Lower leg skin (tissue), 4 donors: ENCODE data around the gene LCN9. TPM values are rescaled to one million over a fixed set of nuclear protein-coding genes. Genes with fewer than 3 reads are reported as not detected.

Experiments used
- DNase-seq, 2 donors: peaks; one replicate each; pipeline ENCODE4 v3.0.0-alpha.2; 2019; ENCODE audit warnings: low spot score in 2 of 2
- H3K4me3 ChIP-seq: fragments of 200-600 bp; sonication (generic); 2 replicates; pipeline ENCODE4 v1.5.1; 2017; ENCODE audit warnings: mild to moderate bottlenecking, low read depth; ENCODE audit not compliant: poor library complexity, severe bottlenecking
- POLR2A ChIP-seq, 2 donors: fragments of 450-650 bp; IDR thresholded peaks; one replicate each; pipeline ENCODE4 v1.6.1; 2016 to 2017; ENCODE audit warnings: antibody characterized with exemption in 2 of 2, mild to moderate bottlenecking in 1 of 2, moderate library complexity in 1 of 2
- WGBS, 2 donors: methylation state at CpG; one replicate each; pipeline ENCODE4 v1.1.5; 2018; 5-methylcytosine and 5-hydroxymethylcytosine counted together
- intact Hi-C: fragments of 100-400 bp; cut with DNase I; formaldehyde crosslinking; loops from one replicate; pipeline ENCODE4 v1.15.0; 2023; ENCODE audit warnings: low total_unique reads
- total RNA-seq, 4 donors: library from RNA; depleted of rRNA; stranded (reverse); fragments of >200 nt; gene quantifications; one replicate each; pipeline ENCODE4 v1.1.0, GENCODE V29; 2016
- TF ChIP-seq, protein P1 (sequence below), 3 donors: fragments of 450-650 bp; IDR thresholded peaks; one replicate each; pipeline ENCODE4 v1.5.1; 2016; ENCODE audit warnings: antibody characterized with exemption in 3 of 3, mild to moderate bottlenecking in 3 of 3, moderate library complexity in 2 of 3

Gene LCN9
- total RNA-seq, 4 donors from 2014 or later, result not detected

DNA sequence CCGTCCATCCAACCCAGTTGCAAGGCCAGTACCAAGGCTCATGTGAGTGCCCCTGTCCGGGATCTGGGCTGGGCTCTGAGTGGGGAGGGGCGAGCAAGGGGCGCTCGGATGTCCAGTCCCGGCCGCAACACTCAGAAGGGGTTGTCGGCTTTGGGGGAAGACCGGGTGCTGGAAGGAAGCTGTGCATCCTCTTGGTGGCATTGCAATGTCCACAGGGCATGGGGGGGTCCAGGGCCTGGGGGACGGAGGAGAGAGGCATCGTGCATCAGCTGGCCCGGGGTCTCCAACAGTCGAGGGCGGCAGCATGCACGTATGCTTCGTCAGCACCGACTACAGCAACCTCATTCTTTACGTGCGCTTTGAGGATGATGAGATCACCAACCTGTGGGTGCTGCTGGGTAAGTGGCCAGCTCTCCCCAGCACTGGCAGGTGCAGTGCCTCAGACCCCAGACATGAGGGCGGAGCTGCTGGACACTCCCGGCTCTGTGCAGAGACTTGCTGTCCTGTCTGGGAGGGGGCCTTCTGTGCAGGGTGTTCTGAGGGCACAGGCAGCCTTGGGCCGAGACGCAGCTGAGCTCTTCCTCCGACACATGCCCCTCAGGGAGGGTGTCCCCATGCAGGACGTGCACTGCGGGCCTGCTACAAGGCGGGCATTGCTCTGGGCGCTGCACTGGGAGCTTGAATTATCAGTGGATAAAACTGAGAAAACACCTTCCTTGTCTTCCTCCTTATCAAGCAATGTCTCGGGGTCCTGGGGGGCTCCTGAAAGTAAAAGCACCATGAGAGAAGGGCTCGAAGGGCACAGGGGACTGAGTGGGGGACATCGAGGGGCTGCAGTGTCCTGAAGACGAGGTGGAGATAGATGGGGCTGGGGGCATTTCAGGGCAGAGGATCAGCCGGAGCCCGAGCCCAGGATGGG lies 46.2 kb upstream of the LCN9 start:
- DNase-seq, result peak in 1 of 2 donors; percentile 79
- intact Hi-C loops, result no loop called here
- no peak for TF ChIP-seq POLR2A (IDR thresholded peaks at IDR 0.05)
- TF ChIP-seq, protein P1, sequence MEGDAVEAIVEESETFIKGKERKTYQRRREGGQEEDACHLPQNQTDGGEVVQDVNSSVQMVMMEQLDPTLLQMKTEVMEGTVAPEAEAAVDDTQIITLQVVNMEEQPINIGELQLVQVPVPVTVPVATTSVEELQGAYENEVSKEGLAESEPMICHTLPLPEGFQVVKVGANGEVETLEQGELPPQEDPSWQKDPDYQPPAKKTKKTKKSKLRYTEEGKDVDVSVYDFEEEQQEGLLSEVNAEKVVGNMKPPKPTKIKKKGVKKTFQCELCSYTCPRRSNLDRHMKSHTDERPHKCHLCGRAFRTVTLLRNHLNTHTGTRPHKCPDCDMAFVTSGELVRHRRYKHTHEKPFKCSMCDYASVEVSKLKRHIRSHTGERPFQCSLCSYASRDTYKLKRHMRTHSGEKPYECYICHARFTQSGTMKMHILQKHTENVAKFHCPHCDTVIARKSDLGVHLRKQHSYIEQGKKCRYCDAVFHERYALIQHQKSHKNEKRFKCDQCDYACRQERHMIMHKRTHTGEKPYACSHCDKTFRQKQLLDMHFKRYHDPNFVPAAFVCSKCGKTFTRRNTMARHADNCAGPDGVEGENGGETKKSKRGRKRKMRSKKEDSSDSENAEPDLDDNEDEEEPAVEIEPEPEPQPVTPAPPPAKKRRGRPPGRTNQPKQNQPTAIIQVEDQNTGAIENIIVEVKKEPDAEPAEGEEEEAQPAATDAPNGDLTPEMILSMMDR (IDR thresholded peaks at IDR 0.05), result no peak
- H3K4me3 ChIP-seq, result no peak overlapping the region
- 69 to 75% methylated on average over 28 to 34 of the region's 34 CpGs for WGBS, 2 donors

GRCh38 chr9:135617538-135617900 lies 45.6 kb upstream of the LCN9 start:
- no peak overlapping the region for H3K4me3 ChIP-seq
- peak in 1 of 2 donors; percentile 53 for DNase-seq
- TF ChIP-seq POLR2A (IDR thresholded peaks at IDR 0.05), result no peak
- TF ChIP-seq, protein P1 (IDR thresholded peaks at IDR 0.05), result no peak
- intact Hi-C loops, result no loop called here
- WGBS, 2 donors, result 82 to 83% methylated on average over 13 of the region's 13 CpGs

DNA sequence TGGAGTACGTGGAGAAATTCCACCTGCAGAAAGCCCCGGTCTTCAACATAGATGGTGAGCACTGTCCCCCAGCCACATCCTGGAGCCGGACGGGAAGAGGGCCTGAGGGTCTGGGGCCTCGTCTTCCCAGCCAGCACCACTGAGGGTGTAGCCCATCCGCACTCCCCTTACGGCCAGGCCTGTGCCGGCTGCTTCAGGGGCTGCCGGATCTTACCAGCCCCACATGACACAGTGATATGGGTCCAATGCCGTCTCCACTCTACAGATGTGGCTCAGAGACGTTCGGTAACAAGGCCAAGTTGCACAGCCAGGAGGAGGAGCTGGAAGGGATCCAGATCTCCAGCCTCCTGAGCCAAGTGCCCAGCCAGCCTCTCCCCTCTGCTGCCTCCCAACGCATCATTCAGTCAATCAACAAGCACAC lies 45.1 kb upstream of the LCN9 start:
- WGBS, 2 donors, result 83 to 84% methylated on average over 10 to 12 of the region's 13 CpGs
- intact Hi-C loops, result no loop called here
- DNase-seq, result peak in 1 of 2 donors; percentile 71
- H3K4me3 ChIP-seq, result no peak overlapping the region
- TF ChIP-seq, protein P1 (IDR thresholded peaks at IDR 0.05), result no peak
- TF ChIP-seq POLR2A (IDR thresholded peaks at IDR 0.05), result no peak

- peak in 1 of 2 donors; percentile 77 for DNase-seq
- 56 to 76% methylated on average over 5 to 6 of the region's 8 CpGs for WGBS, 2 donors
- intact Hi-C loops, result no loop called here
- H3K4me3 ChIP-seq, result no peak overlapping the region
- TF ChIP-seq, protein P1 (IDR thresholded peaks at IDR 0.05), result no peak
- no peak for TF ChIP-seq POLR2A (IDR thresholded peaks at IDR 0.05)
Observed at GRCh38 chr9:135618866-135619598, 44.1 kb upstream of the LCN9 start.

GRCh38 chr9:135619599-135619886 lies 43.6 kb upstream of the LCN9 start:
- peak in 1 of 2 donors; percentile 74 for DNase-seq
- WGBS, 2 donors, result 48 to 56% methylated on average over 8 to 10 of the region's 10 CpGs
- intact Hi-C loops, result no loop called here

More at GRCh38 chr9:135619599-135619886, 43.6 kb upstream of the LCN9 start:
- no peak overlapping the region for H3K4me3 ChIP-seq
- no peak for TF ChIP-seq POLR2A (IDR thresholded peaks at IDR 0.05)
- TF ChIP-seq, protein P1 (IDR thresholded peaks at IDR 0.05), result no peak
